GM19035 (cell line): ENCODE results near the gene GDF10.

ENCODE experiments used
- ATAC-seq: cut with Tn5 transposase; IDR thresholded peaks from one replicate; pipeline ENCODE4 v1.9.1; 2021; ENCODE audit not compliant: unreplicated experiment

GDF10 gene

GRCh38 chr10:47311932-47312662, 12.1 kb downstream of the GDF10 start:
- ATAC-seq: peak; percentile 84

GRCh38 chr10:47312663-47312995, 12.6 kb downstream of the GDF10 start:
- no peak for ATAC-seq

- ATAC-seq: no peak
Measured at GRCh38 chr10:47314416-47314970, 14.5 kb downstream of the GDF10 start.

GRCh38 chr10:47315421-47315820, 15.4 kb downstream of the GDF10 start:
- ATAC-seq: no peak

- no peak for ATAC-seq
Measured at GRCh38 chr10:47316131-47316530, 16.1 kb downstream of the GDF10 start.

- no peak for ATAC-seq
Measured at GRCh38 chr10:47317251-47317650, 17.3 kb downstream of the GDF10 start.

- ATAC-seq: no peak
Measured at GRCh38 chr10:47318706-47319105, 18.7 kb downstream of the GDF10 start.

- no peak for ATAC-seq
Measured at GRCh38 chr10:47319784-47320183, 19.8 kb downstream of the GDF10 start.

- no peak for ATAC-seq
Measured at GRCh38 chr10:47320812-47321211, 20.8 kb downstream of the GDF10 start.

GRCh38 chr10:47321521-47322195, 21.7 kb downstream of the GDF10 start:
- no peak for ATAC-seq

GRCh38 chr10:47322300-47323061, 22.5 kb downstream of the GDF10 start, which contains the start of gene GDF2:
Gene GDF2, plus strand, starts transcription at chr10:47322454. Its CDS starts 215 bp downstream, at chr10:47322669.
- ATAC-seq: no peak

- no peak for ATAC-seq
Measured at GRCh38 chr10:47323087-47323486, 23.1 kb downstream of the GDF10 start.

GRCh38 chr10:47323636-47324296, 23.8 kb downstream of the GDF10 start:
- ATAC-seq: no peak

GRCh38 chr10:47325303-47326291, 25.6 kb downstream of the GDF10 start:
- ATAC-seq: no peak

GRCh38 chr10:47326306-47326926, 26.4 kb downstream of the GDF10 start:
- ATAC-seq: no peak

GRCh38 chr10:47326927-47327330, 26.9 kb downstream of the GDF10 start:
- ATAC-seq: no peak

GRCh38 chr10:47329855-47330254, 29.9 kb downstream of the GDF10 start:
- ATAC-seq: no peak

- ATAC-seq: no peak
Measured at GRCh38 chr10:47330366-47330765, 30.4 kb downstream of the GDF10 start.

- ATAC-seq: no peak
Measured at GRCh38 chr10:47330804-47331203, 30.8 kb downstream of the GDF10 start.
